HG03558 (cell line): ENCODE data around the gene NAXE.
"Not testable (repeated sequence)": the region's sequence is repeated elsewhere in the genome, so short reads cannot be mapped to it uniquely, and the experiment has no call there.

Source experiments
- ATAC-seq: cut with Tn5 transposase; IDR thresholded peaks from one replicate; pipeline ENCODE4 v1.9.1; 2021; ENCODE audit warnings: moderate number of reproducible peaks; ENCODE audit not compliant: unreplicated experiment; ENCODE audit errors: extremely low read depth

The NAXE gene

DNA sequence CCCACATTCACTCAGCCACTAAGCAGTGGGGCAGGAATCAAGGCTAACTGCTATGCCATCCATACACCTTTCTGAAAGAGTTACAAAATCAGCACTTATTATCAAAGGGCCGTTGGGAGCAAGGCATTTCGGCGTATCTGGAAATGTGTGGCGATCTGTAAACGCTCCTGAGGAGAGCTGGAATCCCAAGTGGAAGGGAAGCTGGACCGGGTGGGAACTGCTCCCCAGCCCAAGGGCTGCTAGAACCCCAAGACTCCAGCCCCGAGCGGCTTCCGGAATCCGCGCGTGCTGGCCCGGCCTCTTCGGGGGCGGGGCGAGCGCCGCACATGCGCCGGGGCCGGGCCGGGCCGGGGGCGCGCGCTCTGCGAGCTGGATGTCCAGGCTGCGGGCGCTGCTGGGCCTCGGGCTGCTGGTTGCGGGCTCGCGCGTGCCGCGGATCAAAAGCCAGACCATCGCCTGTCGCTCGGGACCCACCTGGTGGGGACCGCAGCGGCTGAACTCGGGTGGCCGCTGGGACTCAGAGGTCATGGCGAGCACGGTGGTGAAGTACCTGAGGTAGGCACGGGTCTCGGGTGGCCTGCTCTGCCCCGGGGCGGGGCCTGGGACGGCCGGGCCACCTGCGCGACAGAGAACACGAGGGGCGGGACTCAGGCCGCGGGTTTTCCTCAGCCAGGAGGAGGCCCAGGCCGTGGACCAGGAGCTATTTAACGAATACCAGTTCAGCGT lies at the start of gene NAXE:
Gene NAXE (plus strand): TSS at position 345 of the 726 bp plus-strand sequence. CDS start 29 bp downstream, at position 374.
- ATAC-seq, result no peak

DNA sequence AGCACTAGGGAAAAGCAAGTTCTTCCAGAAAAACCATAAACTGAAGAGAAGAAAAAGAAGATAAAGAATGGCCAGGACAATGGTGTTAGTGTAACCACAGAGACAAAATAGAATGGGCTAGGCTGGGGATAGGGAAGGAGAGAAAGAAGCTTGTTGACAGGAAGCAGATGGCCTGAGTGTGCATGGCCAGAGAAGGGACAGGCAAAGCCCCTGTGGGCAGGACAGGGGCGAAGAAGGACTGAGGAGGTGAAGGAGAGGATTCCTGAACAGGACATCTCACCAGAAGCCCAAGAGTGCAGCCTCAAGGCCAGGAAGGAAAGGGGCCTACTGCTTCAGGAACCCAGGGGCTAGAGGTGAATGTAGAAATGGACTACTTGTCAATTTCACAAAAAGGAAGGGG lies 48.5 kb upstream of the NAXE start:
- no peak for ATAC-seq

DNA sequence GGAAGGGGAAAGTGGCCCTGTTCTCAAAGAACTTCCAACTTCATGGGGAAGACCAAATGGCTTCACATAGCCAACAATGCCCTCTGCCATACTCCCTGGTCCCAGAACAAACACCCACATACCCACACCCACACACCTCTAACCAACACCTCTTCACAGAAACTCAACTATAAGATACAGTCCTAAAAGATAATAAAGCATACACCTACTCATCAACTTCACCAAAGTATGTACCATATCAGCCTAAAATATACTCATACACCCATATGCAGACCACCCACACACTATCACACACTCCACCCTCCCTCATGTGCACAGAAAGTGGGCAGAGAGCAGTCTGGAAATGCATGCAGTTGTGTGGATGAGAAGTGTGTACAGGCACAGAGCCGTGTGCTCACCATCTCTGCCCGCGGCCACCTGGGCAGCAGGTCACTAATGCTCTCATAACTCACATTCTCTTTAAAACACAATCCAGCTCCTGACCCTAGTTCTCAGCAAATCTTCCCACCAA lies 46.9 kb upstream of the NAXE start:
- no peak for ATAC-seq

- no peak for ATAC-seq
These were observed 45.3 kb upstream of the NAXE start for GRCh38 chr1:156546267-156546666.

DNA sequence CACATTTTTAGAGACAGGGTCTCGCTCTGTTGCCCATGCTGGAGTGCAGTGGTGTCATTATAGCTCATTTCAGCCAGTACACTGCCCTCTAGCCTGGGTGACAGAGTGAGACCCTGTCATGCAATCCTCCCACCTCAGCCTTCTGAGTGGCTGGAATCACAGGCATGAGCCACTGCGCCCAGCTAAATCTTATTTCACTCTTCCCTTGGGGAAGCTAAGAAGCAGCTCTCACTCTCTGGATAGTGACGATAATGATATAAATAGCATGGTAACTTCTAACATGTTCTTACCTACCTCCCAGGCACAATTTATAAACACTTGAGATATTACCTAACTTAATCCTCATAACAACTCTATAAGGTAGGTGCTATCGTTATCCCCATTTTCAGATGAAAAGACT lies 44.1 kb upstream of the NAXE start:
- no peak for ATAC-seq

DNA sequence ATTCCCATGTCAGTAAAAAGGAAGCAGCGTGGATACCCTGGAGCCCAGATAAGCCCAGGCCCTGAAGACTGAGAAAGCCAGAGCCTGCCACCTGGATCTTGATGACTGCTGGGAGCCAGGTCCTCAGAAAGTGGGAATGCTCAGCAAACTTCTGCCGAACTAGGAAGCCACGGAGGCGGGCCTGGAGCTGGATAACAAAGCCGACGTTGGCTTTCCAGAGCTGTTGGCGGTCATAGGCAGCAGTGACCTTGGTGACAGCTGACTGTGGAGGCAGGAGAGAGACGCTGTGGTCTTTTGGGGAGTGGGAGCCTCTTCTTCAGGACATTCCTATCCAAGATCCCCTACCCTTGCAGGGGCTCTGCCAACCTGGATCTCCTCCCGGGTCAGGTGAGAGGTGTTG lies 43.6 kb upstream of the NAXE start:
- no peak for ATAC-seq

DNA sequence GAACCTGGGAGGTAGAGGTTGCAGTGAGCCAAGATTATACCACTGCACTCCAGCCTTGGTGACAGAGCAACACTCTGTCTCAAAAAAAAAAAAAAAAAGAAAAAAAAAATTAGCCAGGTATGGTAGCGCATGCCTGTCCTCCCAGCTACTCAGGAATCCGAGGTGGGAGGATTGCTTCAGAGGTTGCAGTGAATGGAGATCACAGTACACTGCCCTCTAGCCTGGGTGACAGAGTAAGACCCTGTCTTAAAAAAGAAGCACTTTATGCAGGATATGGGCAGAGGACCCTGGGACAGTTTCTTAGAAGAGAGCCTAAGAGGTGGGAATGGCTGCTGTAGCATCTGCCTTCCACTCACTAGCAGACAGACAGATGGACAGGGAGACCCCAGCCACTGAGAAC lies 42.2 kb upstream of the NAXE start:
- no peak for ATAC-seq

DNA sequence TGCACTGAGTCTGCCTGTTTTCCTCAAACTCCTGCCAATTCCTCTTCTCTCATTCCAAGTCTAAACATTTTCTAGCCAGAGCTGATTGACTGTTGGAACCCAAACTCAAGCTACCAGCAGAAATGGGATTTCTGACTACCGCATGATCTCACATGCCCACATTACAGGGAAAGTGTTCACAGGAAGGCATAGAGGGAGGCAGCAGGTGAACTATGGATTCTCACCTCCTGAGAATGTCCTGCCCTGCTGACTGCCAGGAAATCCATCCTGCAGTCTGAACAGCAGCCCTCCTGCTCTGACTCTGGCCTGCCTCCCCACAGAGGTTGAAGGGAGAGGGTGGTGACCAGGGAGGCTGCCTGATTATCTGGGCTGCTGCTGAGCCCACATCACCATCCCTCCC lies 41.7 kb upstream of the NAXE start:
- no peak for ATAC-seq

DNA sequence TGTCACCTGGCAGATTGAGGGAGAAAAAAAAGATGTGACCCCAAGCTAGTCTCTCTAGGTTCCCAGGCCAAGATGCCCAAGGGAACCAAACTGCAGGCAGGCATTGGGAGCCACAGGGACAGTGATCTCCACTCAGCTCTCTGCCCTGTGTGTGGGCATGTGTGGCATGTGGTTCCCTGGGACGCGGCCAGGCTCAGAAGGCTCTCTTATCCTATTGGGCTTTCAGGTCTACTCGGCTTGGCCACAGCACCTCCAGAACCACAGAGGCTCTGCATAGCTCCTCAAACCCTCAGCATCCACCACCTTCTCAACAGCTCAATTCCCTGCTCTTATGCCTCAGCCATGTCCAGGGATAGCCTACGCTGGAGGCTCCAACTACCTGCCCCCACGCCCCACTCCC lies 41.2 kb upstream of the NAXE start:
- no peak for ATAC-seq

GRCh38 chr1:156551066-156551643 lies 40.4 kb upstream of the NAXE start:
- ATAC-seq, result no peak

GRCh38 chr1:156551869-156552268 lies 39.7 kb upstream of the NAXE start:
- ATAC-seq, result no peak

DNA sequence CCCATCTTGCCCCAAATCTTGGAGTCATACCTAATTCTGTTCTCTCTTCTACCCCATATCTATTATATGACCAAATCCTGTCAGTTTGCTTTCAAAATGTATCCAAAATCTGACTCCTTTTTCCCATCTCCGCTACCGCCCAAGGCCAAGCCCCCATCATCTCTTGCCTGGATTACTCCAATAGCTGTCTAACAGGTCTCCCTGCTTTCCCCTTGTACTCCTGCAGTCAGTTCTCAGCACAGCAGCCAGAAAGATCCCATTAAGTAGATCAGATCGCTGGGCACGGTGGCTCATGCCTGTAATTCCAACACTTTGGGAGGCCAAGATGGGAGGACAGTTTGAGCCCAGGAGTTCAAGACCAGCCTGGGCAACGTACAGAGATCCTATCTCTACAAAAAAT lies 39.1 kb upstream of the NAXE start:
- ATAC-seq, result no peak

DNA sequence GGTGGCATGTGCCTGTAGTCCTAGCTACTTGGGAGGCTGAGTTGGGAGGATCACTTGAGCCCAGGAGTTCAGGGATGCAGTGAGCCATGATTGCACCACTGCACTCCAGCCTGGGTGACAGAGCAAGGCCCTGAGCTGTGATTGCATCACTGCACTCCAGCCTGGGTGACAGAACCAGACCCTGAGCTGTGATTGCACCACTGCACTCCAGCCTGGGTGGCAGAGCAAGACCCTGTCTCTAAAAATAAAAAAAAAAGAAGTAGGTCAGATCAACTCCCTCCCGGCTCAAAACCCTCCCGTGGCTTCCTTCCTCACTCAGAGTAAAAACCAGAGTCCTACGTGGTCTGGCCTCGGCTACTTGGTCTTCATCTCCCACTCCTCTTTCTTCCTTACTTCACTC lies 38.6 kb upstream of the NAXE start:
- ATAC-seq, result not testable (repeated sequence)

GRCh38 chr1:156553860-156554485 lies 37.6 kb upstream of the NAXE start:
- ATAC-seq, result no peak

- no peak for ATAC-seq
These were observed 36.6 kb upstream of the NAXE start for GRCh38 chr1:156554971-156555370.

- no peak for ATAC-seq
These were observed 35.9 kb upstream of the NAXE start for GRCh38 chr1:156555715-156556114.

DNA sequence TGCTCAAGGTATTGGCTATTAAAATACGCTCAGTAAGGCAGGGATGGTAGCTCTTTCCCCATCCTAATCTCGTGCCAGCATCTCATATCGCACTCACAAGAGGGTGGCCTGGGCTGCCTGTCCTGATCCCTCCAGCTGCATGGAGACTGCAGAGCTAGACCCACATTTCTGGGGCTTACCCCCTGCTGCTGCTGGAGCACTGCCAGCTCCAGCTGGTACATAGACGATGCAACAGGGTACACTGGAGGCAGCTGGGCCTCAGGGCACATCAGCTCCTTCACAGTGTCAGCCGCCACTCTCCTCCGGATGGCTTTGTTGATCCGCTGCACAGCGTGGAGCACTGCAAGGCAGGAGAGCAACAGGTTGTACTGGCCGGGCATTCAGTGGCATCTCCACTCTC lies 35.2 kb upstream of the NAXE start:
- ATAC-seq, result no peak

- no peak for ATAC-seq
These were observed 32.3 kb upstream of the NAXE start for GRCh38 chr1:156559086-156559796.

- ATAC-seq, result no peak
These were observed 31.7 kb upstream of the NAXE start for GRCh38 chr1:156559797-156560385.

- no peak for ATAC-seq
These were observed 30.9 kb upstream of the NAXE start for GRCh38 chr1:156560585-156561163.
